CD4-positive, alpha-beta memory T cell (primary cell): ENCODE results near the gene TAOK3. TPM values are rescaled to one million over a fixed set of nuclear protein-coding genes. Genes with fewer than 3 reads are reported as not detected.
"Not testable (repeated sequence)": the region's sequence is repeated elsewhere in the genome, so short reads cannot be mapped to it uniquely, and the experiment has no call there.

Experiments
- CTCF ChIA-PET: fragments of 350-600 bp; sonication (Branson Sonifier 250); formaldehyde crosslinking; loops from one replicate; lab custom pipeline; 2021; ENCODE audit warnings: inconsistent platforms; ENCODE audit not compliant: partially characterized antibody; lab: Charles Lee
- POLR2A ChIA-PET: fragments of 350-600 bp; sonication (Branson Sonifier 250); formaldehyde crosslinking; loops from one replicate; lab custom pipeline; 2021; ENCODE audit not compliant: partially characterized antibody; lab: Charles Lee
- DNase-seq, 5 donors: peaks; one replicate each; pipeline versions ENCODE4 v3.0.0 to v3.0.0-alpha.2; 2020 to 2022; ENCODE audit warnings: mixed read lengths in 1 of 5
- H3K27ac ChIP-seq: one replicate; pipeline ENCODE4 v1.7.0; 2013; ENCODE audit warnings: low read depth, low read length
- H3K27me3 ChIP-seq: 2 replicates; pipeline ENCODE4 v1.7.0; 2013; ENCODE audit warnings: mild to moderate bottlenecking, low read length, moderate library complexity; ENCODE audit not compliant: insufficient read depth
- H3K36me3 ChIP-seq: 2 replicates; pipeline ENCODE4 v1.7.0; 2013; ENCODE audit warnings: mild to moderate bottlenecking, low read length, moderate library complexity; ENCODE audit not compliant: insufficient read depth
- H3K4me1 ChIP-seq: 2 replicates; pipeline ENCODE4 v1.7.0; 2013; ENCODE audit warnings: mild to moderate bottlenecking, low read length, moderate library complexity; ENCODE audit not compliant: insufficient read depth
- H3K4me3 ChIP-seq, 2 donors: one replicate each; pipeline ENCODE4 v1.7.0; 2013; ENCODE audit warnings: low read length in 2 of 2, mild to moderate bottlenecking in 1 of 2
- H3K9me3 ChIP-seq, 2 donors: one replicate each; pipeline ENCODE4 v1.7.0; 2013; ENCODE audit warnings: low read length in 2 of 2, control low read depth in 1 of 2; ENCODE audit not compliant: control insufficient read depth in 1 of 2
- H3K27ac Mint-ChIP-seq, 7 donors: one replicate each; pipeline ENCODE4 v1.8.0; 2020 to 2021; ENCODE audit warnings: mixed read lengths in 7 of 7, mild to moderate bottlenecking in 6 of 7, inconsistent platforms in 3 of 7, moderate library complexity in 3 of 7
- H3K27me3 Mint-ChIP-seq, 2 donors: one replicate each; pipeline ENCODE4 v1.8.0; 2020 to 2021; ENCODE audit warnings: mixed read lengths in 2 of 2
- H3K36me3 Mint-ChIP-seq, 2 donors: one replicate each; pipeline ENCODE4 v1.8.0; 2020 to 2021; ENCODE audit warnings: mixed read lengths in 2 of 2, inconsistent platforms in 1 of 2, mild to moderate bottlenecking in 1 of 2
- H3K4me1 Mint-ChIP-seq, 4 donors: one replicate each; pipeline ENCODE4 v1.8.0; 2020 to 2021; ENCODE audit warnings: mixed read lengths in 4 of 4, mild to moderate bottlenecking in 1 of 4
- H3K4me3 Mint-ChIP-seq, 8 donors: one replicate each; pipeline ENCODE4 v1.8.0; 2020 to 2021; ENCODE audit warnings: mixed read lengths in 8 of 8, mild to moderate bottlenecking in 7 of 8, moderate library complexity in 6 of 8, inconsistent platforms in 3 of 8
- H3K9me3 Mint-ChIP-seq, 8 donors: one replicate each; pipeline ENCODE4 v1.8.0; 2020 to 2021; ENCODE audit warnings: mixed read lengths in 8 of 8, mild to moderate bottlenecking in 5 of 8, inconsistent platforms in 3 of 8, moderate library complexity in 1 of 8
- intact Hi-C: fragments of 100-400 bp; cut with micrococcal nuclease; formaldehyde crosslinking; loops from one replicate; pipeline ENCODE4 v1.15.1; 2023
- polyA plus RNA-seq, 2 donors: library from polyadenylated mRNA; unstranded; fragments of 300-500 nt; fragmentation: Illumina TruSeq; gene quantifications; one replicate each; pipeline ENCODE4 v1.2.3, GENCODE V29; 2021
- total RNA-seq, 2 experiments: library from RNA; stranded (reverse); gene quantifications; one replicate each; pipeline ENCODE4 v1.2.3, GENCODE V29; 2021

Gene TAOK3
- total and polyA plus RNA-seq, 4 experiments from 2014 or later = 47.9 to 141 (median 75.4) TPM

DNA sequence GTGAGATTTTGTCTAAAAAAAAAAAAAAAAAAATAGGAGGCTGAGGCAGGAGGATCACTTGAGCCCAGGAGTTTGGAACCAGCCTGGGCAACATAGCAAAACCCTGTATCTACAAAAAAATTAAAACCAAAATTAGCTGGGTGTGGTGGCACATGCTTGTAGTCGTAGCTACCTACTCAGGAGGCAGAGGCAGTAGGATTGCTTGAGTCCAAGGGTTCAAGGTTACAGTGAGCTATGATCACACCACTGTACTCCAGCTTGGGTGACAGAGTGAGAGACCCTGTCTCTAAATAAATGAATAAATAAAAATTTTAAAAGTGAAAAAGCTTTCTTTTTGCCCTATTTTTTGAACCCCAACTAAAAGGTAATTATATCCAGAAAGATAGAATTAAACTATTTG is 123.2 kb downstream of the TAOK3 start:
- Histone ChIP-seq H3K4me1 (no peaks in the 10 kb centered on the region), H3K9me3 (no peaks in the 10 kb centered on the region), H3K27ac (no peak overlapping the region), H3K4me3 (no peak overlapping the region), H3K27me3 (no peaks in the 10 kb centered on the region), H3K36me3 (no peaks in the 10 kb centered on the region)
- POLR2A ChIA-PET = no interaction called here
- Mint-ChIP-seq H3K27ac (no peak overlapping the region), H3K36me3 (peaks cover 17 to 25% of the 10 kb centered on the region in 2 donors), H3K4me1 (peaks cover 0 to 10% (median under 1%) of the 10 kb centered on the region in 4 donors), H3K9me3 (no peaks in the 10 kb centered on the region), H3K4me3 (no peak overlapping the region), H3K27me3 (no peaks in the 10 kb centered on the region)
- DNase-seq = no peak
- intact Hi-C loops = no loop called here
- CTCF ChIA-PET = interaction anchor here (1.1 kb wide), 1 partner anchor 21 kb away, joined by 4 read pairs; no protein-coding TSS in a partner anchor

DNA sequence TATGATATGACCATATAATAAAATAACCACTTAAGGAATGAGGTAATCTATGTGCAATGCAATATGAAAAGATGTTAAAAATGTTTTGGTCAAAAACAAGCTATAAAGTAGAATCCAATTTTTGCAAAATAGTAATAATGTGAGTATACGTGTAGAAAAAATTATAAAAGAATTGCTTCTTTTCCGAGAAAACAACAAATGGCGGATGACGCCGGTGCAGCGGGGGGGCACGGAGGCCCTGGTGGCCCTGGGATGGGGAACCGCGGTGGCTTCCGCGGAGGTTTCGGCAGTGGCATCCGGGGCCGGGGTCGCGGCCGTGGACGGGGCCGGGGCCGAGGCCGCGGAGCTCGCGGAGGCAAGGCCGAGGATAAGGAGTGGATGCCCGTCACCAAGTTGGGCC is 126.8 kb downstream of the TAOK3 start:
- H3K27ac Mint-ChIP-seq, H3K4me1 Mint-ChIP-seq, intact Hi-C loops, DNase-seq, H3K9me3 Mint-ChIP-seq, H3K4me1 ChIP-seq, H3K27me3 ChIP-seq, H3K9me3 ChIP-seq, H3K36me3 ChIP-seq, CTCF ChIA-PET, H3K4me3 Mint-ChIP-seq, H3K4me3 ChIP-seq, POLR2A ChIA-PET, H3K27ac ChIP-seq, H3K27me3 Mint-ChIP-seq: not testable (repeated sequence)
- peaks cover 8 to 26% of the 10 kb centered on the region in 2 donors for H3K36me3 Mint-ChIP-seq

DNA sequence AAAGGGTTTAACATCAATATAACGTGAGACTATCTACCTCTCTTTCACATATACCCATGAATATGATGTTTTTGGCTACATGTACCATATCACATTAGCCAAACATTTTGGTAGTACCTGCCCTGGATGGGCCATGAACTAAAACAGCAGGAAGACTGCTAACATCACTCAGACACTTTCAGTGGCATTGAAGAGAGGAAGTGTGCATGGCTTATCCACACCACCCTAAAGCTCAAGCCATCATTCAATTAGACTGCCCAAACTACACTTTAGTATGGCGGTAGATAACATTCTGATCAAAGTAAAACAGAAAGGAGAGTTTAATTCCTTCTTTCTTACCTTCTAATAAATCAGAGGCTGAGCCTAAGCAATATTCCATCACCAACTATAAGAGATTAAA is 133.8 kb downstream of the TAOK3 start:
- POLR2A ChIA-PET = no interaction called here
- H3K4me1 ChIP-seq = no peaks in the 10 kb centered on the region
- H3K27ac Mint-ChIP-seq = peak overlapping the region in 4 of 7 donors; percentile 5 to 66 (median 40)
- no peak overlapping the region for H3K4me3 ChIP-seq
- H3K9me3 ChIP-seq = no peaks in the 10 kb centered on the region
- H3K27me3 Mint-ChIP-seq = no peaks in the 10 kb centered on the region
- no peak overlapping the region for H3K27ac ChIP-seq
- H3K36me3 ChIP-seq = peaks cover 18% of the 10 kb centered on the region
- CTCF ChIA-PET = no interaction called here
- H3K4me3 Mint-ChIP-seq = no peak overlapping the region
- peaks cover 0 to 3% (median 0%) of the 10 kb centered on the region in 8 donors for H3K9me3 Mint-ChIP-seq
- DNase-seq = no peak
- H3K27me3 ChIP-seq = no peaks in the 10 kb centered on the region
- intact Hi-C loops = no loop called here
- peaks cover 0 to 7% (median 1%) of the 10 kb centered on the region in 4 donors for H3K4me1 Mint-ChIP-seq
- peaks cover 39 to 50% of the 10 kb centered on the region in 2 donors for H3K36me3 Mint-ChIP-seq

DNA sequence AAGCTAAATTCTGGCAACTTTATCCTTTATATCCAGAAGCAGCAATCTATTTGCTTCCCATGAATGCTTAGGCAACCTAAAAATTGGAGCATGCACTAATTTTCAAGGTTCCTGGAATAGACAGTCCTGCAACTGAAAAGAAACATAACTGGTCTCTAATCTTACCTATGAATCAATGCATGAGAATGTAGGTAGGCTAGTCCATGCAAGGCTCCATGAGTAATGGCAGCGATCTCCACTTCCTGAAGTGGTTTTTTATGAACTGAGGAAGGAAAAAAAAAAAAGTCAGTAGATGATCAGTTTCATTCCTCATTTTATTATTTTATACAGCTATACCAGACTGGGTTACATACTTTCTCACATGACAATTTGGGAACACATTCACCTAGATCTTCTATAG is 134.8 kb downstream of the TAOK3 start:
- no peaks in the 10 kb centered on the region for H3K9me3 ChIP-seq
- DNase-seq = no peak
- no peaks in the 10 kb centered on the region for H3K4me1 ChIP-seq
- no peak overlapping the region for H3K27ac ChIP-seq
- intact Hi-C loops = no loop called here
- peaks cover 18% of the 10 kb centered on the region for H3K36me3 ChIP-seq
- ChIA-PET CTCF (no interaction called here), POLR2A (no interaction called here)
- Mint-ChIP-seq H3K4me3 (no peak overlapping the region), H3K4me1 (peaks cover 0 to 7% (median 1%) of the 10 kb centered on the region in 4 donors), H3K36me3 (peaks cover 43 to 50% of the 10 kb centered on the region in 2 donors), H3K27me3 (no peaks in the 10 kb centered on the region), H3K9me3 (peaks cover 0 to 4% (median 0%) of the 10 kb centered on the region in 8 donors), H3K27ac (peak overlapping the region in 6 of 7 donors; percentile 19 to 84 (median 58))
- no peak overlapping the region for H3K4me3 ChIP-seq
- H3K27me3 ChIP-seq = no peaks in the 10 kb centered on the region

DNA sequence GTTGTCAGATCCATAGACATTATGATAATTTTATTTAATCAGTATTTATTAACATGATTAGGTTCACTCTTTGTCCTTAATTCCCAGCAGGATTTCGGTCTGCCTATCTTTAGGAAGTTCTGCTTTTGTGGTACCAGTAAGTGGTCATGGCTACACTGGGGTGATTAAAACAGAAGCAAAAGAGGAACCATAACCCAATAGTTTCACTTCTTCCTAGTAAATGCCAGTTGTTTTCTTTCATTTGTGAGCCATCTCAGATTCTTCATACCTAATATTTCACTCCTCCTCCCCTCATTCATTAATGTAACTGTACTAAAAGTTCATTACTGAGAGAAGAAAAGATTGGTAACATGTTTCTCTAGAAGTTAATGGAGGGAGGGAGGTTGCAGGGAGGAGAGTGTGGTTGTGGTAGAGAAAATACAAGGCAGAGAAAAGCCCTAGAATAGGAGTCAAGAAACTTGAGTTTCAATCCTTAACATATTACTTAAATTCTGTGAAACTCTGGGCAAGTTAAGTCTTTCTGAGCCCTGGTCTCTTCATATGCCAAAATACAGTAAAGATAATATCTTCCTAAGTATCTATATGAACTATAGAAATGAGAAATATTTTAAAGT is 135.5 kb downstream of the TAOK3 start:
- intact Hi-C loops = no loop called here
- H3K27ac Mint-ChIP-seq = peak overlapping the region in 3 of 7 donors; percentile 33 to 66 (median 43)
- H3K4me1 Mint-ChIP-seq = peaks cover 0 to 7% (median 1%) of the 10 kb centered on the region in 4 donors
- H3K4me3 ChIP-seq = no peak overlapping the region
- H3K27me3 Mint-ChIP-seq = no peaks in the 10 kb centered on the region
- DNase-seq = no peak
- no peak overlapping the region for H3K27ac ChIP-seq
- H3K9me3 ChIP-seq = no peaks in the 10 kb centered on the region
- peaks cover 21% of the 10 kb centered on the region for H3K36me3 ChIP-seq
- peaks cover 45 to 51% of the 10 kb centered on the region in 2 donors for H3K36me3 Mint-ChIP-seq
- H3K4me3 Mint-ChIP-seq = no peak overlapping the region
- no peaks in the 10 kb centered on the region for H3K4me1 ChIP-seq
- peaks cover 0 to 4% (median 0%) of the 10 kb centered on the region in 8 donors for H3K9me3 Mint-ChIP-seq
- ChIA-PET CTCF (no interaction called here), POLR2A (no interaction called here)
- H3K27me3 ChIP-seq = no peaks in the 10 kb centered on the region

DNA sequence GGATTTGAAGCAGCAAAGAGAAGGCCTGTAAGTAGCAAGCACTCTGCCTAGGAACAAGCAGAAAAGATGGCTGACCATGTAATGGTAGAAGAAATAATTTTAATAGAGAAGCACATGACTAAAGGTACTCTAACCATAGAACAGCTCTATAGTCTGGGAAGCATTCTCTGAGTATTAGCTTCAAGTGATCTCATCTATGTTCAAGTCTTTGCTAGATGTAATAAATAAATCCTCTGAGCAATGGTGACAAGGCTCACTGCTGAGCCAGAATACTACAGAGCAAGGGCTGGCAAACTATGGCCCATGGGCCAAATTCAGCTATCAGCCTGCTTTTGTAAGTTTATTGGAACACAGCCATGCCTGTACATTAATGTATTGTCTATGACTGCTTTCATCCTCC is 152.0 kb downstream of the TAOK3 start:
- DNase-seq = no peak
- Mint-ChIP-seq H3K4me3 (no peak overlapping the region), H3K4me1 (peaks cover 0 to 1% (median 0%) of the 10 kb centered on the region in 4 donors), H3K27me3 (no peaks in the 10 kb centered on the region), H3K36me3 (peaks cover 19 to 40% of the 10 kb centered on the region in 2 donors), H3K9me3 (no peaks in the 10 kb centered on the region), H3K27ac (peak overlapping the region in 4 of 7 donors; percentile 60 to 74 (median 62))
- intact Hi-C loops = no loop called here
- Histone ChIP-seq H3K36me3 (no peaks in the 10 kb centered on the region), H3K9me3 (no peaks in the 10 kb centered on the region), H3K4me1 (no peaks in the 10 kb centered on the region), H3K27ac (no peak overlapping the region), H3K27me3 (no peaks in the 10 kb centered on the region), H3K4me3 (no peak overlapping the region)
- ChIA-PET POLR2A (no interaction called here), CTCF (no interaction called here)

DNA sequence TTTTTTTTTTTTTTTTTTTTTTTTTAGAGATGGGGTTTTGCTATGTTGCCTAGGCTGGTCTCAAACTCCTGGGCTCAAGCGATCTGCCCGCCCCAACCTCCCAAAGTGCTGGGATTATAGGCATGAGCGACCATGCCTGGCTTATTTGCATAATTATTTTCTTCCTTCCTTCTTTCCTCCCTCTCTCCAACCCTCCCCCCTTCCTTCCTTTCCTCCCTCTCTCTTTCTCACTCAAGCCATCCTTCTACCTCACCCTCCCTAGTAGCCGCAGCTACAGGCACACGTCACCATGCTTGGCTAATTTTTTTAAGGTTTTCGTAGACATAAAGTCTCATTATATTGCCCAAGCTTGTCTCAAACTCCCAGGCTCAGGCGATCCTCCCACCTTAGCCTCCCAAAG is 152.9 kb downstream of the TAOK3 start:
- no peak overlapping the region for H3K27ac ChIP-seq
- ChIA-PET CTCF (no interaction called here), POLR2A (no interaction called here)
- peak overlapping the region in 2 of 7 donors; percentile 37 to 54 for H3K27ac Mint-ChIP-seq
- intact Hi-C loops = no loop called here
- peaks cover 0 to 1% (median 0%) of the 10 kb centered on the region in 4 donors for H3K4me1 Mint-ChIP-seq
- H3K9me3 Mint-ChIP-seq = peaks cover 0 to 2% (median 0%) of the 10 kb centered on the region in 8 donors
- no peaks in the 10 kb centered on the region for H3K36me3 ChIP-seq
- H3K36me3 Mint-ChIP-seq = peaks cover 22 to 40% of the 10 kb centered on the region in 2 donors
- H3K4me1 ChIP-seq = no peaks in the 10 kb centered on the region
- H3K9me3 ChIP-seq = no peaks in the 10 kb centered on the region
- no peak for DNase-seq
- H3K4me3 Mint-ChIP-seq = no peak overlapping the region
- no peaks in the 10 kb centered on the region for H3K27me3 ChIP-seq
- no peaks in the 10 kb centered on the region for H3K27me3 Mint-ChIP-seq
- H3K4me3 ChIP-seq = no peak overlapping the region
